ENCODE data around the gene DPP6.
"Not testable (repeated sequence)": the region's sequence is repeated elsewhere in the genome, so short reads cannot be mapped to it uniquely, and the experiment has no call there.

Gene DPP6

DNA sequence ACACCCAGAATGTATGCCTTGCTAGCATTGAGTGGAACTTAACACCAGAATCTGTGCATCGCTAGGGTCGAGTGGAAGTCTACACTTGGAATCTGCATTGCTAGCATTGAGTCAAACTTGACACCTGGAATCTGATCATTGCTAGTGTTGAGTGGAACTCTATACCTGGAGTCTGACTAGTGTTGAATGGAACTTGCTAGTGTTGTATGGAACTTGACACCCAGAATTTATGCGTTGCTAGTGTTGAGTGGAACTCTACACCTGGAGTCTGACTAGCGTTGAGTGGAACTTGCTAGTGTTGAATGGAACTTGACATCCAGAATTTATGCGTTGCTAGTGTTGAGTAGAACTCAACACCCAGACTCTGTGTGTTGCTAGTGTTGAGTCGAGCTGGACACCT is 110.7 kb downstream of the DPP6 start:
- H3K4me3 Mint-ChIP-seq; H3K27me3 Mint-ChIP-seq (ENCODE audit: low read depth); H3K9me3 Mint-ChIP-seq; H3K27ac Mint-ChIP-seq; H3K4me1 Mint-ChIP-seq (ENCODE audit: low read depth); H3K36me3 Mint-ChIP-seq (ENCODE audit: low read depth): not testable (repeated sequence)

DNA sequence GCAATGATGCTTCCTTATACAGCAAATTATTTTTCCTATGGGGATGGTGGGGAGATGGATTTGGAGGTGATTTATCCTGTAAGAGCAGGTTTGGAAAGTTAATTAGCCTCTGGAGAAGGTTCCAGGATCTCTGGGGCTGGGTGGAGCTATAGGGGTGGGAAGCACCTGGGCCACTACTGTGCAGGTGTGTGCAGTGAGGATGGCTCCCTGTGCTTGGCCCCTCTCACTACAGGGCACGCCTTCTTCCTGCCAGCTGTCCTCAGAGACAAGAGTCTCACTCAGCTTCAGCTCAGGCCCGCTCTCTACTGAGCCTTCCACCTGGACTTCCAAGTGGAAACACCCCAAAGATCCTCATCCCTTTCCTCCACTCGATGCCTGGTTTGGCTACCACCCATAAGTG is 111.4 kb downstream of the DPP6 start:
- H3K27ac Mint-ChIP-seq; H3K4me3 Mint-ChIP-seq; H3K4me1 Mint-ChIP-seq (ENCODE audit: low read depth); H3K9me3 Mint-ChIP-seq; H3K27me3 Mint-ChIP-seq (ENCODE audit: low read depth); H3K36me3 Mint-ChIP-seq (ENCODE audit: low read depth): not testable (repeated sequence)

DNA sequence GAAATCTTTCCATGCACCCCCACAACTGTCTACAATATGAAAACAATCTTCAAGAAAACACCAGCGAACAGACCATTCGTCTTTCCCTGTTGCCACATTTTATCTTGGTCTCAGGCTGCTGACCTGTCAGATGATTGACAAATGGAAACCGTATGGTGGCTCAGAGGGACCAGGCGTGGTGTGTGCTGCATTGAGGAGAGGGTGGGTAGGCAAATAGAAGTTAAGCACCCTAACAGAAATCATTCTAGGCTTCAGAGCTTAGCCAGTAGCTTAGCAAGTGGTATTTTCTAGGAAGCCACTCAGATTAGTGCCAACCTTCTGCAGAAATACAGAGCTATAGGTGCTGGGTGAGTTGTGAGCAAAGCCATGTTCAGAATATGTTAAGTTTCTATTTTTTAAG is 114.9 kb downstream of the DPP6 start:
- H3K36me3 Mint-ChIP-seq (ENCODE audit: low read depth): no peaks in the 10 kb centered on the region
- no peak overlapping the region for H3K27ac Mint-ChIP-seq
- H3K9me3 Mint-ChIP-seq: peaks cover 14% of the 10 kb centered on the region
- no peak overlapping the region for H3K4me3 Mint-ChIP-seq
- H3K4me1 Mint-ChIP-seq (ENCODE audit: low read depth): no peaks in the 10 kb centered on the region
- H3K27me3 Mint-ChIP-seq (ENCODE audit: low read depth): no peaks in the 10 kb centered on the region

GRCh38 chr7:154167807-154168206 is 115.6 kb downstream of the DPP6 start:
- H3K4me3 Mint-ChIP-seq: no peak overlapping the region
- no peaks in the 10 kb centered on the region for H3K4me1 Mint-ChIP-seq (ENCODE audit: low read depth)
- H3K36me3 Mint-ChIP-seq (ENCODE audit: low read depth): no peaks in the 10 kb centered on the region
- no peaks in the 10 kb centered on the region for H3K27me3 Mint-ChIP-seq (ENCODE audit: low read depth)
- no peak overlapping the region for H3K27ac Mint-ChIP-seq
- H3K9me3 Mint-ChIP-seq: peaks cover 14% of the 10 kb centered on the region

- Mint-ChIP-seq H3K27me3 (ENCODE audit: low read depth) (no peaks in the 10 kb centered on the region), H3K4me3 (no peak overlapping the region), H3K36me3 (ENCODE audit: low read depth) (no peaks in the 10 kb centered on the region), H3K9me3 (peaks cover 13% of the 10 kb centered on the region), H3K27ac (no peak overlapping the region), H3K4me1 (ENCODE audit: low read depth) (no peaks in the 10 kb centered on the region)
These were observed 119.2 kb downstream of the DPP6 start for GRCh38 chr7:154171422-154171821.

DNA sequence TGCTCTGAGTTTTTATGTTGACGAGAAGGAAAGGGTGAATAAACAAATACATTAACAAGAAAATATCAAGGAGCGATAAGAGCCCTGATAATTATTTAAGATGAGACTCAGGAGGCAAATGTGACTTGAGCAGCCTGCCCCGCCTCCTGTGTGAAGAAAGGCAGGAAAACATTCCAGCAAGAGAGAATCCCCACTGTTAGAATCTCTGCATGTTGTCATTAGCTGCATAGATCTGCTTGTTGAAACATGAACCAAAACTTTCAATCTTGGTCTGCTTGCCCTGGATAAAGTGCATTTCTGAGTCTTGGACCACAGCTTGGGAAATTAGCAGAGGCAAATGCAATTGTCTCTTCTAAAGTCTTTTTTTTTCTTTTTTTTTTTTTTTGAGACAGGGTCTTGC is 120.0 kb downstream of the DPP6 start:
- H3K27me3 Mint-ChIP-seq (ENCODE audit: low read depth): no peaks in the 10 kb centered on the region
- no peaks in the 10 kb centered on the region for H3K4me1 Mint-ChIP-seq (ENCODE audit: low read depth)
- no peak overlapping the region for H3K4me3 Mint-ChIP-seq
- peaks cover 13% of the 10 kb centered on the region for H3K9me3 Mint-ChIP-seq
- H3K36me3 Mint-ChIP-seq (ENCODE audit: low read depth): no peaks in the 10 kb centered on the region
- H3K27ac Mint-ChIP-seq: no peak overlapping the region

DNA sequence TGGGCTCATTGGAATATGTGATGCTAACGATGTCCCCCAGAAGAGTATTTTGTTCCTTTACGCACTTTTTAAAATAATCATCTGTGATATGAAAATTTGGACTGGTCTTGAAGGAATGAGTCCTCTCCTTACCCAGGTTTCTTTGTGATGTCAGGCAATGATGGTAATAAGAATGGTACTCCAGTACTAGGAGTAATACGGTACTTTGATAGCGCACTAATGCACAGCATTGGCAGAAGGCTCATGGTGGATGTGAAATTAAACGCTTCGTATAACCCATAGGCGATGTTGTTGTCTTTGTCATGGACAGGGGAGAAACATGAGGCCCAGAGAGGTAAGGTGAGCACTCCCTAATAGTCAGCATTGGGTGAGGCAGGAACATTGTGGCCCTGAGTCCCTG is 125.4 kb downstream of the DPP6 start:
- no peak overlapping the region for H3K4me3 Mint-ChIP-seq
- peaks cover 3% of the 10 kb centered on the region for H3K9me3 Mint-ChIP-seq
- no peaks in the 10 kb centered on the region for H3K36me3 Mint-ChIP-seq (ENCODE audit: low read depth)
- no peaks in the 10 kb centered on the region for H3K27me3 Mint-ChIP-seq (ENCODE audit: low read depth)
- no peaks in the 10 kb centered on the region for H3K4me1 Mint-ChIP-seq (ENCODE audit: low read depth)
- H3K27ac Mint-ChIP-seq: no peak overlapping the region

- H3K27ac Mint-ChIP-seq: no peak overlapping the region
- no peaks in the 10 kb centered on the region for H3K4me1 Mint-ChIP-seq (ENCODE audit: low read depth)
- H3K27me3 Mint-ChIP-seq (ENCODE audit: low read depth): no peaks in the 10 kb centered on the region
- H3K36me3 Mint-ChIP-seq (ENCODE audit: low read depth): no peaks in the 10 kb centered on the region
- H3K9me3 Mint-ChIP-seq: peaks cover 2% of the 10 kb centered on the region
- no peak overlapping the region for H3K4me3 Mint-ChIP-seq
These were observed 126.7 kb downstream of the DPP6 start for GRCh38 chr7:154178895-154179294.

DNA sequence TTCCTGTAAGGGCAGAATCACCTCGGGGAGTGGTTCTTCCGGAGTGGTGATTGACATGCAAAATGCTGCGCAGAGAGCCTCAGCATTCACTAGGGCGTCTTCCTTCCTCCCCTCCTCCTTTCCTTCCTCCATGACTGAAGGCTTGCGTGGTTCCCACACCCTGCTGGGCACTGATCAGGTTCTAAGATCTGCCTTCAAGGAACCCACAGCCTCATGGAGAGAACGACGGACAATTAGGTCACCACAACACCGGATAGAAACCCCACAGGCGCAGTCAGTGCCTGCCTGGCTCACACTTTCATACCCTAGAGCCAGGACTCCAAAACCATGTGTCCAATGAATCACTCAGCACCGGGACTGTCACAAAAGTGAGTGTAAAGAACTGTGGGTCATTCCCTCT is 131.3 kb downstream of the DPP6 start:
- Mint-ChIP-seq H3K9me3 (peaks cover 2% of the 10 kb centered on the region), H3K4me3 (no peak overlapping the region), H3K4me1 (ENCODE audit: low read depth) (no peaks in the 10 kb centered on the region), H3K27me3 (ENCODE audit: low read depth) (no peaks in the 10 kb centered on the region), H3K36me3 (ENCODE audit: low read depth) (no peaks in the 10 kb centered on the region), H3K27ac (no peak overlapping the region)

DNA sequence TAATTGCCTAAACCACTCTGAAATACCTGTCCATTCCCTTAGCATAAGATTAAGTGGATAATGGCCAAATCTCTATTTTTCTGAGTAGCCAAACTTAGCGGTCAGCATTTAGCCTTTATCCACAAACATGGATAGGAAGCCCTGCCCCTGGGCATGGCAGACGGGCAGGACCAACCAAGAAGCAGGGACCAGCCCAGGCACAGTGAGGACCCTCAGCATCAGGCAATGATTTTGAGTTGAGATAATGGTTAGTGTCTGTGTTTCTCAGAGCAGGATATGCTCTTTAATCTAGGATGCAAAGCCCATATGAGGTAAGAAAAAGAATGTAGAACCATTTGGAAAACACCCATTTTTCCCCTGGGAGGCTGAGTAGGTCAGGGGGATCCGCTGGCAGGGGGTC is 131.7 kb downstream of the DPP6 start:
- no peaks in the 10 kb centered on the region for H3K36me3 Mint-ChIP-seq (ENCODE audit: low read depth)
- H3K4me3 Mint-ChIP-seq: no peak overlapping the region
- no peaks in the 10 kb centered on the region for H3K27me3 Mint-ChIP-seq (ENCODE audit: low read depth)
- no peaks in the 10 kb centered on the region for H3K4me1 Mint-ChIP-seq (ENCODE audit: low read depth)
- H3K9me3 Mint-ChIP-seq: peaks cover 2% of the 10 kb centered on the region
- no peak overlapping the region for H3K27ac Mint-ChIP-seq

DNA sequence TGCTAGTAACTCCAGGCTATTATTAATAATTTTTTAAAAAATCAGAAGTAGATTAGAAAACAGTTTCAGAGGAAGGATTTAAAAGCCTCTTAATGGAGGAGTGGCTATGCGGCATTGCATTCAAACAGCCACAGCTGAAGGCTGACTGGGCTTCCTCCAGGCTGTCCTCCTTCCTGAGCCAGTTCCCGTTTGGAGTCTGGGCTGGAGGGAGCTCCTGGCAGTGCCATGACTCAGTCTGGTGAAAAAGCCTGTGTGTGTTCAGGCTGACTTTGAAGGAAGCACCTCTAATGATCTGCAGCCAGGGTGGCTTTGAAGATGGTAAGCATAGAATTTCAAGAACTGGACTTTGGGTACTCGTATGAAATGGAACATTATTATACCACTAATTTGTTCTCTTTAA is 134.6 kb downstream of the DPP6 start:
- H3K36me3 Mint-ChIP-seq (ENCODE audit: low read depth): no peaks in the 10 kb centered on the region
- no peak overlapping the region for H3K4me3 Mint-ChIP-seq
- no peaks in the 10 kb centered on the region for H3K4me1 Mint-ChIP-seq (ENCODE audit: low read depth)
- peaks cover 2% of the 10 kb centered on the region for H3K9me3 Mint-ChIP-seq
- no peak overlapping the region for H3K27ac Mint-ChIP-seq
- H3K27me3 Mint-ChIP-seq (ENCODE audit: low read depth): no peaks in the 10 kb centered on the region

DNA sequence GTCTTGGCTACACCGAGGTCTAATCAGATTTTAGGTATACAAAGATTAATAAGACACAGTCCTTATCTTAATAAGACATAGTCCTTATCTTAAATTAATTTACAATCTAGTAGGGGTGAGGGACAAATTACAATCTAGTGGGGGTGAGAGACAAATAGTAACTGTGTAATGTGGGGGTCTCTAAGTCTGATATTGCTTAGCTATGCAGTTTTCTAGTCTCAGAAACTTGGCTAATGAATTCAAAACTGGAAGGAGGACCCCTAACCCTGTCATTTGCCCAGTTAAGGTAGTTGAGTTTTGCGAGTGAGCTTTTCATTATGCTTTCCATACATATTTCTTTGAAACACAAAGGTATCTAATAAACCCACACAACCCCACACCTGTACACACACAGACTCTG is 136.1 kb downstream of the DPP6 start:
- Mint-ChIP-seq H3K9me3 (peaks cover 2% of the 10 kb centered on the region), H3K4me3 (no peak overlapping the region), H3K27ac (no peak overlapping the region), H3K36me3 (ENCODE audit: low read depth) (no peaks in the 10 kb centered on the region), H3K4me1 (ENCODE audit: low read depth) (no peaks in the 10 kb centered on the region), H3K27me3 (ENCODE audit: low read depth) (no peaks in the 10 kb centered on the region)

GRCh38 chr7:154195266-154195665 is 143.1 kb downstream of the DPP6 start:
- Mint-ChIP-seq H3K27ac (no peak overlapping the region), H3K36me3 (ENCODE audit: low read depth) (no peaks in the 10 kb centered on the region), H3K4me3 (no peak overlapping the region), H3K4me1 (ENCODE audit: low read depth) (no peaks in the 10 kb centered on the region), H3K27me3 (ENCODE audit: low read depth) (no peaks in the 10 kb centered on the region), H3K9me3 (peaks cover 12% of the 10 kb centered on the region)

DNA sequence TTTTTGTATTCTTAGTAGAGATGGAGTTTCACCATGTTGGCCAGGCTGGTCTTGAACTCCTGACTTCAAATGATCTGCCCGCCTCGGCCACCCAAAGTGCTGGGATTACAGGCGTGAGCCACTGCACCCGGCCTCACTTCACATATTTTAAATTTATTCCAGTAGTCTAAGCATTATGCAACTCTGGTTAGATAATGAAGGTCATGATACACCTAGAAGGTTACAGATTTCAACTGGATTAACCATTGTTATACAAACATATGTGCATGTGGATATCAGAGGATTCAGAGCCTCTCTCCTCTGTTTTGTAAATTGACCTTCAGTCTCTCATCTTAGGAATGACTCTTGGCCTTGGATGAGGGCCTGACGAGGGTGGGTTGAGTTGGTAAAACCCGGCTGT is 146.3 kb downstream of the DPP6 start:
- Mint-ChIP-seq H3K27ac (no peak overlapping the region), H3K27me3 (ENCODE audit: low read depth) (no peaks in the 10 kb centered on the region), H3K4me3 (no peak overlapping the region), H3K4me1 (ENCODE audit: low read depth) (no peaks in the 10 kb centered on the region), H3K36me3 (ENCODE audit: low read depth) (no peaks in the 10 kb centered on the region), H3K9me3 (peaks cover 13% of the 10 kb centered on the region)

DNA sequence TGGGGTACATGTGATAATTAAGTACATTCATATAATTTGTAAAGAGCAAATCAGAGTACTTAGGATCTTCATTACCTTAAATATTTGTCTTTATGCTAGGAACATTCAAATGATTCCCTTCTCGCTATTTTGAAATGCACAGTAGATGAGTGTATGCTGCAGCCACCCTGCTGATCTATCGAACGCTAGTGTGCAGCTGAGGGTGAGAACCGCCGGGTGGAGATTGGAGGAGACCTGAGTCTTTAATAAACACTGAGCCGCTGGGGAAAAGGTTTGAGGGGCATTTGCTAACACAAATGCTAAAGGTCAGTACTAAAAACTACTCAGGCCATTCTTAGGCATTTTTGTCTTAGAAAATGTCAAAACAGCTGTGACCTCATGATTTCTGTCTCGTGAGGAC is 148.0 kb downstream of the DPP6 start:
- H3K4me3 Mint-ChIP-seq: no peak overlapping the region
- H3K27me3 Mint-ChIP-seq (ENCODE audit: low read depth): no peaks in the 10 kb centered on the region
- no peaks in the 10 kb centered on the region for H3K36me3 Mint-ChIP-seq (ENCODE audit: low read depth)
- peaks cover 13% of the 10 kb centered on the region for H3K9me3 Mint-ChIP-seq
- H3K4me1 Mint-ChIP-seq (ENCODE audit: low read depth): no peaks in the 10 kb centered on the region
- no peak overlapping the region for H3K27ac Mint-ChIP-seq

DNA sequence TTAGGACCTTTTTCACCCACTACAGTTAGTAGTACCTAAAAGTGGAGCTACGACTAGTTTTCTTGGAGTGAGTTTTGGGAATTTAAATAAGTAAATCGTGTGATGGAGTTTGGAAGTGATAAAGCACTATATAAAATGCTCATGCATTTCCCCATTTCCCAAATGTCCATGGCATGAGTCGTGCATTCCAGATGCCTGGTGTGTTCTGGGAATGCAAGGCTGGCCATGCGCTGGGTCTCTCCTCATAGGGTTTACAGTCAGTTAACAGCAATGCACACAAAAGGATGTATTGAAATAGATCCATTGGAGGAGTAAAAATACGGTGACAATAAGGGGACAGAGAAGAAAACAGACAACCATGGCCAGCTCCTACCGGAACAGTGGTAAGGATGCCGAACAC is 149.8 kb downstream of the DPP6 start:
- no peak overlapping the region for H3K4me3 Mint-ChIP-seq
- no peaks in the 10 kb centered on the region for H3K27me3 Mint-ChIP-seq (ENCODE audit: low read depth)
- no peaks in the 10 kb centered on the region for H3K4me1 Mint-ChIP-seq (ENCODE audit: low read depth)
- no peaks in the 10 kb centered on the region for H3K36me3 Mint-ChIP-seq (ENCODE audit: low read depth)
- H3K9me3 Mint-ChIP-seq: peaks cover 6% of the 10 kb centered on the region
- H3K27ac Mint-ChIP-seq: no peak overlapping the region
